Measurements from ENCODE around the gene PSTPIP2. TPM values are rescaled to one million over a fixed set of nuclear protein-coding genes. Genes with fewer than 3 reads are reported as not detected.
A peak's percentile ranks its signal among the peaks of the same experiment; 100 is the strongest.

PSTPIP2 gene
- total RNA-seq, 3 donors from 2014 or later (not counting 1 experiment from before 2014, with no cell fraction given): 34.7 to 55.0 (median 46.9) TPM

DNA sequence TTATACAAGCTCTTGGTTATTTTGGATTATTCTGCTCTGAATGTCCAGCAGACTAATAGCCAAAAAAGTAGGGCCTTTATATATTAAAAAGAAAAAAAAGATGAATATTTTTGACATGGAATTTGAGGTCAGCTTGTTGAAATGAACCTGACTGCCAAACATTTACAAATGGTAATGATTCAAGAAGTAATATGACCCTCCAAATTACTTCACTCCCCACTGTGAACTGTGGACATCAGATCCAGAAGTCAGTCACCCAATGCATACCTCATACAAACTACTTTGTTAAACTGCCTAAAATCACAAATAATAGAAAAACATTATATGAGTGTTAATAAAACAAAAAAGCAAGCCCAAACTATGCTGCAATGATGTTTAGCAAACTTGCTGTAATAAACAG, 115.0 kb downstream of the PSTPIP2 start:
- DNase-seq: no peak
- H3K27me3 Mint-ChIP-seq (ENCODE audit: low read depth in 2 of 2): no peaks in the 10 kb centered on the region
- H3K27me3 ChIP-seq (ENCODE audit: control insufficient read depth, insufficient read depth, low read length): no peaks in the 10 kb centered on the region
- TF ChIP-seq, protein P1, sequence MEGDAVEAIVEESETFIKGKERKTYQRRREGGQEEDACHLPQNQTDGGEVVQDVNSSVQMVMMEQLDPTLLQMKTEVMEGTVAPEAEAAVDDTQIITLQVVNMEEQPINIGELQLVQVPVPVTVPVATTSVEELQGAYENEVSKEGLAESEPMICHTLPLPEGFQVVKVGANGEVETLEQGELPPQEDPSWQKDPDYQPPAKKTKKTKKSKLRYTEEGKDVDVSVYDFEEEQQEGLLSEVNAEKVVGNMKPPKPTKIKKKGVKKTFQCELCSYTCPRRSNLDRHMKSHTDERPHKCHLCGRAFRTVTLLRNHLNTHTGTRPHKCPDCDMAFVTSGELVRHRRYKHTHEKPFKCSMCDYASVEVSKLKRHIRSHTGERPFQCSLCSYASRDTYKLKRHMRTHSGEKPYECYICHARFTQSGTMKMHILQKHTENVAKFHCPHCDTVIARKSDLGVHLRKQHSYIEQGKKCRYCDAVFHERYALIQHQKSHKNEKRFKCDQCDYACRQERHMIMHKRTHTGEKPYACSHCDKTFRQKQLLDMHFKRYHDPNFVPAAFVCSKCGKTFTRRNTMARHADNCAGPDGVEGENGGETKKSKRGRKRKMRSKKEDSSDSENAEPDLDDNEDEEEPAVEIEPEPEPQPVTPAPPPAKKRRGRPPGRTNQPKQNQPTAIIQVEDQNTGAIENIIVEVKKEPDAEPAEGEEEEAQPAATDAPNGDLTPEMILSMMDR (IDR thresholded peaks at IDR 0.05): no peak
- no peak overlapping the region for H3K27ac Mint-ChIP-seq
- H3K9me3 ChIP-seq (ENCODE audit: control insufficient read depth, insufficient read depth, low read length): no peaks in the 10 kb centered on the region
- H3K9me3 Mint-ChIP-seq: no peaks in the 10 kb centered on the region
- no peak overlapping the region for H3K4me3 ChIP-seq (ENCODE audit: low read length)
- H3K36me3 Mint-ChIP-seq: peaks cover 33% of the 10 kb centered on the region
- no peak for ATAC-seq
- H3K4me3 Mint-ChIP-seq: no peak overlapping the region
- peaks cover 27% of the 10 kb centered on the region for H3K36me3 ChIP-seq (ENCODE audit: control insufficient read depth, insufficient read depth, low read length)
- H3K4me1 Mint-ChIP-seq: peaks cover 45 to 63% of the 10 kb centered on the region in 2 donors
- H3K4me1 ChIP-seq (ENCODE audit: control insufficient read depth, insufficient read depth, low read length): peaks cover 3% of the 10 kb centered on the region
- intact Hi-C loops (cut with micrococcal nuclease): no loop called here
- no peak overlapping the region for H3K27ac ChIP-seq (ENCODE audit: low read length)

DNA sequence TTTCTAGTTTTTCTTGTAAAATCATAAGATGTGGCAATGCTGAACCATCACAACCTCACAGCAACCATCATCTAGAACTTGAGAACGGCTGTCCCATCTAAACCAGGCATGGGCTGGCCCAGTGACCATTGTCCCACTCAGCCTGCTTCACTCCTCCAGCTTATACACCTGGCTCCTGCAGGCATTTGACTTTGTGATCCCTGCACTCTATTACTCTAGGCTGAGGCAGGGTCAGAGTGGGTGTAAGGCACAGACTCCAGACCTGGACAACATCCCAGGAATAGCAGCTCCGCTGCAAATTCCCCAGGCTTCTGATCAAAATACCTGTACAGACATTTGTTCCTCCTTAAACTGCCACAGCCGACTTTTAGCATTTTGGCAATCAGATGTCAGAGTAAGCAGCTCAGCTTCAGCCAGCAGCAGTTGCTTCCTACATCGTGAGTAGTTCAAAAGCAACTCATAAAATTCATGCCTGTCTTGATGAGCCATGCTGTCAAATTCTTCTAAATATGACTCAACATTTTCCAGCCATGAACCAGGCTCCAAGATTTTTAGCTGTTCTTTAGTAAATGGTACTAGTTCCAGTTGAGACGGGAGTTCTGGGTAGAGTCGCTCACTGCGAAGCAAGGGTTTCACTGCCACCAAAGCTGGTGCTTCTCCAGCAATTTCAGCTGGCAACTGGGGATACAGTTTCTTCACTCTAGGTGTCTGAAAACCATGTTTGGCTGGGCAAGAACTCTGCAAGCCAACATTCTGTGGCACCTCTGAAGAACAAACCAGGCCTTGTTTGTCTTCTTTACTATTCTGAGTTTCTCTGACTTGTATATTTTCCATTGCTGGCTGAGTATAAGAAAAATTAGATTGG, 117.8 kb downstream of the PSTPIP2 start:
- intact Hi-C loops (cut with micrococcal nuclease): no loop called here
- Mint-ChIP-seq H3K27ac (peak overlapping the region in 1 of 2 donors; percentile 19), H3K36me3 (peaks cover 54% of the 10 kb centered on the region)

DNA sequence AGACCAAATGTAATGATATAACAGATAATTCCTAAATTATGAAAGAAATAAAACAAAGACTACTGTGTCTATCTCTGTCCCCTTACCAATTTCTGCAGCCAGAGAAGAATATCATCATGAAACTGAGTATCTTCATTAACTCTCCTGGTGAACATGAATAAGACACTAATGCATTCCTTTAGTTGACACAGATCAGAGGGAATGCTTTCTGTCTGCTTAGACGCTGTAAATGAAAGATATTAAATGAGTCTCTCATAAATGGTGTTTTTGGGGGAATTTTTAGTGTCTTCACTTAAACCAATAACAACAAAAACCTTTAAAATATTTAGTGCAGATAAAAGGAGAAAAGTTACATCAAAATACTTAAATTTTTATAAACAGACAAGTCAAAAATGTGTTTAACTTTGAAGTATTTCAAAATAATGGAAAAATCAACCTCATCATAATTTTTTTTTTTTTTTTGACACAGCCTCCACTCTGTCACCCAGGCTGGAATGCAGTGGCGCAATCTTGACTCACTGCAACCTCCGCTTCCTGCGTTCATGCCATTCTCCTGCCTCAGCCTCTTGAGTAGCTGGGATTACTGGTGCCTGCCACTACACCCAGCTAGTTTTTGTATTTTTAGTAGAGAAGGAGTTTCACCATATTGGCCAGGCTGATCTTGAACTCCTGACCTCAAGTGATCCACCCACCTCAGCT, 120.9 kb downstream of the PSTPIP2 start:
- Histone ChIP-seq H3K9me3 (ENCODE audit: control insufficient read depth, insufficient read depth, low read length) (no peaks in the 10 kb centered on the region), H3K4me1 (ENCODE audit: control insufficient read depth, insufficient read depth, low read length) (no peaks in the 10 kb centered on the region), H3K27ac (ENCODE audit: low read length) (no peak overlapping the region), H3K36me3 (ENCODE audit: control insufficient read depth, insufficient read depth, low read length) (peaks cover 74% of the 10 kb centered on the region), H3K4me3 (ENCODE audit: low read length) (no peak overlapping the region), H3K27me3 (ENCODE audit: control insufficient read depth, insufficient read depth, low read length) (no peaks in the 10 kb centered on the region)
- Mint-ChIP-seq H3K4me3 (no peak overlapping the region), H3K36me3 (peaks cover 82% of the 10 kb centered on the region), H3K27ac (peak overlapping the region in 1 of 2 donors; percentile 41), H3K4me1 (peaks cover 31 to 48% of the 10 kb centered on the region in 2 donors), H3K9me3 (no peaks in the 10 kb centered on the region), H3K27me3 (ENCODE audit: low read depth in 2 of 2) (no peaks in the 10 kb centered on the region)
- TF ChIP-seq, protein P1 (IDR thresholded peaks at IDR 0.05): no peak
- intact Hi-C loops (cut with micrococcal nuclease): no loop called here
- 97% methylated on average over 3 of the region's 4 CpGs for WGBS (ENCODE audit: insufficient coverage)
- ATAC-seq (no peak), DNase-seq (no peak)

More for the DNA sequence above, 117.8 kb downstream of the PSTPIP2 start:
- TF ChIP-seq, protein P1 (IDR thresholded peaks at IDR 0.05): no peak
- H3K36me3 ChIP-seq (ENCODE audit: control insufficient read depth, insufficient read depth, low read length): peaks cover 47% of the 10 kb centered on the region
- no peaks in the 10 kb centered on the region for H3K9me3 ChIP-seq (ENCODE audit: control insufficient read depth, insufficient read depth, low read length)
- WGBS (ENCODE audit: insufficient coverage): 96% methylated on average over 7 of the region's 7 CpGs
- no peak overlapping the region for H3K4me3 Mint-ChIP-seq
- no peaks in the 10 kb centered on the region for H3K4me1 ChIP-seq (ENCODE audit: control insufficient read depth, insufficient read depth, low read length)
- no peak for DNase-seq
- H3K4me1 Mint-ChIP-seq: peaks cover 34 to 51% of the 10 kb centered on the region in 2 donors
- no peaks in the 10 kb centered on the region for H3K27me3 Mint-ChIP-seq (ENCODE audit: low read depth in 2 of 2)
- H3K4me3 ChIP-seq (ENCODE audit: low read length): no peak overlapping the region
- H3K9me3 Mint-ChIP-seq: no peaks in the 10 kb centered on the region
- peak in 1 of 3 donors; percentile 10 for ATAC-seq
- H3K27me3 ChIP-seq (ENCODE audit: control insufficient read depth, insufficient read depth, low read length): no peaks in the 10 kb centered on the region
- H3K27ac ChIP-seq (ENCODE audit: low read length): no peak overlapping the region

Measured in natural killer cell (primary cell).